ENCODE measurements around the gene ENTR1. TPM values are rescaled to one million over a fixed set of nuclear protein-coding genes. Genes with fewer than 3 reads are reported as not detected.
"Not testable (repeated sequence)": the region's sequence is repeated elsewhere in the genome, so short reads cannot be mapped to it uniquely, and the experiment has no call there.

The ENTR1 gene
- total RNA-seq, 1 donor from 2014 or later: 37.6 TPM

GRCh38 chr9:136419092-136419420, 8.6 kb upstream of the ENTR1 start:
- no peak for DNase-seq (ENCODE audit: low read depth, low spot score)

DNA sequence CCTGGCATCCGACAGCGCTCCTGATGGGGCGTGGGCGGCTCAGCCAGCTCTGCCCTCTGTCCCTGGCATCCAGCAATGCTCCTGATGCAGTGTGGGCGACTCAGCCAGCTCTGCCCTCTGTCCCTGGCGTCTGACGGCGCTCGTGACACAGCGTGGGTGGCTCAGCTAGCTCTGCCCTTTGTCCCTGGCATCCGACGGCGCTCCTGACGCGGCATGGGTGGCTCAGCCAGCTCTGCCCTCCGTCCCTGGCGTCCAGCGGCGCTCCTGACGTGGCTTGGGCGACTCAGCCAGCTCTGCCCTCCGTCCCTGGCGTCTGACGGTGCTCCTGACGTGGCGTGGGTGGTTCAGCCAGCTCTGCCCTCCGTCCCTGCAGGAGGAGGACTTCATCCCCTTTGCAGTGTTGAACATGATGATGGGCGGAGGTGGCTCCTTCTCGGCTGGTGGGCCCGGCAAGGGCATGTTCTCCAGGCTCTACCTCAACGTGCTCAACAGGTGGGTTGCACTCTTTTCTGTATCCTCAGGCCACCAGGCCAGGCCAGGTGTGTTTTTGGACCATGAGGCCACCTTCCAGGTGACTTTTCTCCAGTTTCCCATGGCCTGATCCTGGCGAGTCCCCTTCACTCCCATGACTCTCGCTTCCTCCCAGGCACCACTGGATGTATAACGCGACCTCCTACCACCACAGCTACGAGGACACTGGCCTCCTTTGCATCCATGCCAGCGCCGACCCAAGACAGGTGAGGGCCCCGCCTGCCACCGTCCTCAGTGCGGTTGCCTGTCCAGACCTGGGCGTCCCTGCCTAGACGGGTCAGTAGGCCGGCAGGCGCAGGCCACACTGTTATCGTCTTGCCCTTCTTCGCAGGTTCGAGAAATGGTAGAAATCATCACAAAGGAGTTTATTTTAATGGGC, 8.0 kb upstream of the ENTR1 start:
- no peak for DNase-seq (ENCODE audit: low read depth, low spot score)

DNA sequence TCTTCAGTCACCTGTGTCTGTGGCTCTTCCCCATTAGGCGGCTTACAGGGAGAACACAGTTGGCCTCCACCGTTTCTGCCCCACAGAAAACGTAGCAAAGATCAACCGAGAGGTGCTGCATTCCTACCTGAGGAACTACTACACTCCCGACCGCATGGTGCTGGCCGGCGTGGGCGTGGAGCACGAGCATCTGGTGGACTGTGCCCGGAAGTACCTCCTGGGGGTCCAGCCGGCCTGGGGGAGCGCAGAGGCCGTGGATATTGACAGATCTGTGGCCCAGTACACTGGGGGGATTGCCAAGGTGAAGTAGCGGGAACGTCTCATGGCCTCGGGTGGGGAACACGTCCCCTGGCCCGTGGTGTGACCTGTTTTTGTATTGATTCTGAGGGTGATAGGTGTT, 6.5 kb upstream of the ENTR1 start:
- DNase-seq (ENCODE audit: low read depth, low spot score): no peak

GRCh38 chr9:136416427-136416826, 6.0 kb upstream of the ENTR1 start:
- DNase-seq (ENCODE audit: low read depth, low spot score): no peak

- no peak for DNase-seq (ENCODE audit: low read depth, low spot score)
Observed at GRCh38 chr9:136412962-136413361, 2.5 kb upstream of the ENTR1 start.

- no peak for DNase-seq (ENCODE audit: low read depth, low spot score)
Observed at GRCh38 chr9:136411378-136411777, 964 bp upstream of the ENTR1 start.

GRCh38 chr9:136409557-136410455, 608 bp downstream of the ENTR1 start:
- DNase-seq (ENCODE audit: low read depth, low spot score): no peak

DNA sequence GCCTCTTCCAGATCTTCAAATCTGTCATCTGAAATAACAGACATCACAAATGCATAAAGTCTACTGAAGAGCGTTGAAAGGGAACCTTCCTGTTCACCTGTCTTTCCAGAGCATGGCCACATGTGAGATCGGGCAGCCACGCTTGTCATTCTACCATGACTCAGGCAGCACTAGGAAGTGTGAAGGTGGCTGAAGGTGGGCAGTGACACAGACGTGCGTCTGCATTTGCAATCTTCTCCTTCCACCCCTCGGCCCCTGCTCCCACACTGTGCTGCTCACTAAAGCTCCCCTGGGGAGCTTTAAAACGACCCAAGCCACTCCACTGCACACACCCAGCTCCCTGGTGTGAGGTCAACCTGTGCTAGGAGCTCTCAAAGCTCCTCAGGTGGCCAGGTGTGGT, 2.5 kb downstream of the ENTR1 start:
- DNase-seq (ENCODE audit: low read depth, low spot score): no peak

- DNase-seq (ENCODE audit: low read depth, low spot score): not testable (repeated sequence)
Observed at GRCh38 chr9:136407061-136407460, 3.4 kb downstream of the ENTR1 start.

GRCh38 chr9:136405904-136406303, 4.5 kb downstream of the ENTR1 start:
- not testable (repeated sequence) for DNase-seq (ENCODE audit: low read depth, low spot score)

DNA sequence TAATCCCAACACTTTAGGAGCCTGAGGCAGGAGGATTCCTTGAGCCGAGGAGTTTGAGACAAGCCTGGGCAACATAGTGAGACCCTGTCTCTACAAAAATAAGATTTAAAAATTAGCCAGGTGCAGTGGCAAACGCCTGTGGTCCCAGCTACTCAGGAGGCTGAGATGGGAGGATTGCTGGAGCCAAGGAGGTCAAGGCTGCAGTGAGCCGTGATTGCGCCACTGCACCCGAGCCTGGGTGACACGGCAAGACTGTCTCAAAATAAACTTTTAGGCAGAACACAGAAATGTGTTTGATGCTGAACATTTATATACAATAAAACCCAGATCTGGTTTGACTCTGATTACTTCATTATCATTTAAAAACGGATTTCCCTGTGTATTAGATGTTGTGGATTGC, 4.9 kb downstream of the ENTR1 start:
- no peak for DNase-seq (ENCODE audit: low read depth, low spot score)

GRCh38 chr9:136404801-136405136, 5.6 kb downstream of the ENTR1 start:
- DNase-seq (ENCODE audit: low read depth, low spot score): no peak

- DNase-seq (ENCODE audit: low read depth, low spot score): no peak
Observed at GRCh38 chr9:136403915-136404800, 6.3 kb downstream of the ENTR1 start.

DNA sequence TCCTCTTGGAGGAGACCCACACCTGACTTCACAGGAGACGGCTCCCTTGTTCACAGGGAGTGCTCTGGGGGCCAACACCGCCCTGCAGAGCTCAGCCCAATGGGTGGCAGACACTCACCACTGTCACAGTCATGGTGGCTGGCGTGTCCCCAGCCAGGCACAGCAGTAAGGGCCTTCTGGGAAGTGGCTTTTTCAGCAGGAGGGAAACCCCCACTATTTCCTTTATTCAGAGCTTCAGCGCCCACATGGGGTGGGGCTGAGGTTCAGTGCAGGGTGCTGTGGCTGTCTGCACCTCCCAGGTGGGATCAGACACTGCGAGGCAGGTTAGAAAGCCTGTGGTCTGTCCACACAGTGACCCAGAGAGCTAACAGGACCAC, 6.9 kb downstream of the ENTR1 start:
- DNase-seq (ENCODE audit: low read depth, low spot score): no peak

- DNase-seq (ENCODE audit: low read depth, low spot score): no peak
Observed at GRCh38 chr9:136402067-136402466, 8.3 kb downstream of the ENTR1 start.

- no peak for DNase-seq (ENCODE audit: low read depth, low spot score)
Observed at GRCh38 chr9:136401173-136401922, 9.1 kb downstream of the ENTR1 start.

DNA sequence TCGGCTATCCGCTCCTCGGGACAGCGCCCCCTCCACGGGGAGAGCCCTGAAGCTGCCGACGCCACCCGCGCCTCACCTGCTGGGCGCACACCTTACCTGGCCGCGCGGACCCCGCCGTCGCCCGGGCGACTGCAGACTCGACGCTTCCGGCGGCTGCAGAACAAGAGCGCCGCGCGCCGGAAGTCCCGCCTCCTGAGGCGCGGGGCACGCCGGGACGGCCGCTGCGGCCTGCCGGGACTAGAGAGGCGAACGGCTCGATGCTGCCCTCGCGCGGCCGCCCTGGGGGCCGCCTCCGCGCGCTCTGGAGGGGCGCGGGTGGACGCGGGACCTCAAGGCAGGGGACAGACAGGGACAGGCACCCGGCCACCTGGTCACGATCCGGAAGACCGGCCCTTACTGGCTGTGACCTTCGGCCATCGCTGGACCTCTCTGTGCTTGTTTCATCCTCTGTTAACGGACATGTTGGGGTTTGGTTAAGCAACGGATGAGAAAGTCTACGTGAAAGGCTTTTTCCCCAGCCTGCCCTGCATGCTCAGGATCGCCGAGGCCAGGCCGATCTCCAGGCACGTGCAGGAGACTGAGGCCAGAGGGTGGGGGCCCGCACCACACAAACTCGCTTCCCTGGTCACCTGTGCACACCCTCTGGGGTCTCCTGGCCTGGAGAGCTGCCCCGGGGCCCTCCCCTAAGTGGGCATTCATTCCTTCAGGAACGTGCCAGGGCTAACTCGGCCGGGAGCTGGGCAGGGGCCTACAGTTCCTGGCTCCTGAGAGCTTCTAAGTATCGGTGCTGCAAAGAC, 10.2 kb downstream of the ENTR1 start, which contains the start of gene SNAPC4:
Gene SNAPC4 (minus strand): TSS at position 133 of the 797 bp plus-strand sequence. CDS start 1,742 bp downstream, outside the sequence.
- DNase-seq (ENCODE audit: low read depth, low spot score): peak; percentile 48

- no peak for DNase-seq (ENCODE audit: low read depth, low spot score)
Observed at GRCh38 chr9:136399176-136400037, 11.0 kb downstream of the ENTR1 start.

GRCh38 chr9:136398286-136398685, 12.1 kb downstream of the ENTR1 start:
- no peak for DNase-seq (ENCODE audit: low read depth, low spot score)

Data from pulmonary artery endothelial cell (primary cell).